Measurements from ENCODE around the gene METAP1D. TPM values are rescaled to one million over a fixed set of nuclear protein-coding genes. Genes with fewer than 3 reads are reported as not detected.

The METAP1D gene
- total RNA-seq, 1 experiment from 2014 or later: 4.7 TPM

GRCh38 chr2:172038121-172038520 is 38.4 kb downstream of the METAP1D start (continued):
- no peak for TF ChIP-seq ZNF425 (CRISPR knock-in tag; conservative IDR thresholded peaks at IDR 0.05)

GRCh38 chr2:172038604-172039003 is 38.9 kb downstream of the METAP1D start:
- ChIA-PET CTCF (interaction anchor here (0.6 to 1.3 kb wide), 2 partner anchors 9 to 134 kb away, joined by 3 to 5 read pairs; no protein-coding TSS in a partner anchor), POLR2A (no interaction called here)
- ATAC-seq (no peak), DNase-seq (ENCODE audit: low spot score) (no peak)
- TF ChIP-seq PRRX2 (CRISPR knock-in tag; IDR thresholded peaks at IDR 0.05) (no peak), ZBTB43 (CRISPR knock-in tag; IDR thresholded peaks at IDR 0.05) (no peak), ZNF219 (CRISPR knock-in tag; IDR thresholded peaks at IDR 0.05; ENCODE audit: borderline replicate concordance) (no peak), ZNF263 (CRISPR knock-in tag; IDR thresholded peaks at IDR 0.05; ENCODE audit: low read depth) (no peak), KAT7 (CRISPR knock-in tag; IDR thresholded peaks at IDR 0.05; ENCODE audit: borderline replicate concordance) (no peak), CBFB (CRISPR knock-in tag; IDR thresholded peaks at IDR 0.05; ENCODE audit: low read depth) (no peak), EMX1 (CRISPR knock-in tag; IDR thresholded peaks at IDR 0.05) (no peak), ZNF121 (CRISPR knock-in tag; IDR thresholded peaks at IDR 0.05) (no peak), ZNF396 (CRISPR knock-in tag; IDR thresholded peaks at IDR 0.05; ENCODE audit: borderline replicate concordance) (no peak), TEAD4 (CRISPR knock-in tag; IDR thresholded peaks at IDR 0.05) (no peak), ZNF423 (CRISPR knock-in tag; IDR thresholded peaks at IDR 0.05) (no peak), CREB1 (CRISPR knock-in tag; IDR thresholded peaks at IDR 0.05) (no peak), E2F4 (CRISPR knock-in tag; IDR thresholded peaks at IDR 0.05; ENCODE audit: borderline replicate concordance, low read depth) (no peak), GRHL2 (CRISPR knock-in tag; IDR thresholded peaks at IDR 0.05; ENCODE audit: insufficient replicate concordance, severe bottlenecking) (no peak), AR (CRISPR knock-in tag; IDR thresholded peaks at IDR 0.05) (no peak), ARID4B (CRISPR knock-in tag; IDR thresholded peaks at IDR 0.05; ENCODE audit: borderline replicate concordance) (no peak), ZNF138 (CRISPR knock-in tag; conservative IDR thresholded peaks at IDR 0.05) (no peak), CREM (CRISPR knock-in tag; IDR thresholded peaks at IDR 0.05) (no peak), ATF2 (CRISPR knock-in tag; IDR thresholded peaks at IDR 0.05; ENCODE audit: borderline replicate concordance, low read depth) (no peak)
- Mint-ChIP-seq H3K27me3 (ENCODE audit: low read depth) (no peaks in the 10 kb centered on the region), H3K4me1 (no peaks in the 10 kb centered on the region), H3K36me3 (no peaks in the 10 kb centered on the region; the same call in 1 of the 2 replicates), H3K4me3 (no peak overlapping the region), H3K27ac (no peak overlapping the region), H3K9me3 (no peaks in the 10 kb centered on the region)

Measured in WTC11 (cell line).